Measurements from ENCODE around the gene NRBP1. TPM values are rescaled to one million over a fixed set of nuclear protein-coding genes. Genes with fewer than 3 reads are reported as not detected.

NRBP1 gene
- total RNA-seq, 1 experiment from 2014 or later, result 162 TPM

- Histone ChIP-seq H3K4me3 (ENCODE audit: insufficient read depth, low read depth, low read length) (peak within 1 kb of the TSS; percentile 59), H3K27me3 (ENCODE audit: control insufficient read depth, insufficient read depth, low read length) (no peaks in the 10 kb centered on the region), H3K36me3 (replicated peaks; ENCODE audit: control insufficient read depth, insufficient read depth, low read length) (peaks cover 23% of the 10 kb centered on the region)
- peak; percentile 100 for DNase-seq
Measured at GRCh38 chr2:27441958-27442919, 13.8 kb downstream of the NRBP1 start, which contains the start of gene KRTCAP3. TSS of gene KRTCAP3 (plus strand) at chr2:27442381. CDS start at chr2:27442413, 32 bp downstream.

GRCh38 chr2:27442920-27443282, 14.5 kb downstream of the NRBP1 start:
- Histone ChIP-seq H3K36me3 (replicated peaks; ENCODE audit: control insufficient read depth, insufficient read depth, low read length) (peaks cover 23% of the 10 kb centered on the region), H3K4me3 (ENCODE audit: insufficient read depth, low read depth, low read length) (peak overlapping the region; percentile 59), H3K27me3 (ENCODE audit: control insufficient read depth, insufficient read depth, low read length) (no peaks in the 10 kb centered on the region)
- no peak for DNase-seq

- DNase-seq, result no peak
- Histone ChIP-seq H3K36me3 (replicated peaks; ENCODE audit: control insufficient read depth, insufficient read depth, low read length) (peaks cover 15% of the 10 kb centered on the region), H3K4me3 (ENCODE audit: insufficient read depth, low read depth, low read length) (no peak overlapping the region), H3K27me3 (ENCODE audit: control insufficient read depth, insufficient read depth, low read length) (no peaks in the 10 kb centered on the region)
Measured at GRCh38 chr2:27445155-27445554, 16.7 kb downstream of the NRBP1 start.

GRCh38 chr2:27445615-27446014, 17.2 kb downstream of the NRBP1 start:
- H3K4me3 ChIP-seq (ENCODE audit: insufficient read depth, low read depth, low read length), result no peak overlapping the region
- no peak for DNase-seq

GRCh38 chr2:27446057-27446456, 17.6 kb downstream of the NRBP1 start:
- Histone ChIP-seq H3K27me3 (ENCODE audit: control insufficient read depth, insufficient read depth, low read length) (no peaks in the 10 kb centered on the region), H3K4me3 (ENCODE audit: insufficient read depth, low read depth, low read length) (no peak overlapping the region), H3K36me3 (replicated peaks; ENCODE audit: control insufficient read depth, insufficient read depth, low read length) (peaks cover 6% of the 10 kb centered on the region)
- no peak for DNase-seq

More at GRCh38 chr2:27445615-27446014, 17.2 kb downstream of the NRBP1 start:
- H3K36me3 ChIP-seq (replicated peaks; ENCODE audit: control insufficient read depth, insufficient read depth, low read length), result peaks cover 10% of the 10 kb centered on the region
- no peaks in the 10 kb centered on the region for H3K27me3 ChIP-seq (ENCODE audit: control insufficient read depth, insufficient read depth, low read length)

- no peaks in the 10 kb centered on the region for H3K27me3 ChIP-seq (ENCODE audit: control insufficient read depth, insufficient read depth, low read length)
- H3K36me3 ChIP-seq (replicated peaks; ENCODE audit: control insufficient read depth, insufficient read depth, low read length), result peaks cover 2% of the 10 kb centered on the region
- H3K4me3 ChIP-seq (ENCODE audit: insufficient read depth, low read depth, low read length), result no peak overlapping the region
- DNase-seq, result no peak
Measured at GRCh38 chr2:27448381-27448780, 19.9 kb downstream of the NRBP1 start.

GRCh38 chr2:27451095-27451494, 22.7 kb downstream of the NRBP1 start:
- peaks cover 1% of the 10 kb centered on the region; the same call in 1 of the 2 replicates for H3K36me3 ChIP-seq (replicated peaks; ENCODE audit: control insufficient read depth, insufficient read depth, low read length)
- DNase-seq, result no peak
- H3K27me3 ChIP-seq (ENCODE audit: control insufficient read depth, insufficient read depth, low read length), result no peaks in the 10 kb centered on the region
- H3K4me3 ChIP-seq (ENCODE audit: insufficient read depth, low read depth, low read length), result no peak overlapping the region

GRCh38 chr2:27453968-27454367, 25.5 kb downstream of the NRBP1 start:
- no peaks in the 10 kb centered on the region for H3K27me3 ChIP-seq (ENCODE audit: control insufficient read depth, insufficient read depth, low read length)
- DNase-seq, result no peak
- H3K4me3 ChIP-seq (ENCODE audit: insufficient read depth, low read depth, low read length), result no peak overlapping the region
- peaks cover 4% of the 10 kb centered on the region for H3K36me3 ChIP-seq (replicated peaks; ENCODE audit: control insufficient read depth, insufficient read depth, low read length)

GRCh38 chr2:27461118-27461517, 32.7 kb downstream of the NRBP1 start:
- Histone ChIP-seq H3K27me3 (ENCODE audit: control insufficient read depth, insufficient read depth, low read length) (no peaks in the 10 kb centered on the region), H3K4me3 (ENCODE audit: insufficient read depth, low read depth, low read length) (no peak overlapping the region), H3K36me3 (replicated peaks; ENCODE audit: control insufficient read depth, insufficient read depth, low read length) (peaks cover 3% of the 10 kb centered on the region)
- DNase-seq, result no peak

- H3K36me3 ChIP-seq (replicated peaks; ENCODE audit: control insufficient read depth, insufficient read depth, low read length), result no peaks in the 10 kb centered on the region
- no peak for DNase-seq
Measured at GRCh38 chr2:27464443-27464842, 36.0 kb downstream of the NRBP1 start.

GRCh38 chr2:27471961-27472360, 43.5 kb downstream of the NRBP1 start:
- no peaks in the 10 kb centered on the region for H3K27me3 ChIP-seq (ENCODE audit: control insufficient read depth, insufficient read depth, low read length)
- H3K36me3 ChIP-seq (replicated peaks; ENCODE audit: control insufficient read depth, insufficient read depth, low read length), result peaks cover 1% of the 10 kb centered on the region; the same call in 1 of the 2 replicates
- DNase-seq, result no peak
- no peak overlapping the region for H3K4me3 ChIP-seq (ENCODE audit: insufficient read depth, low read depth, low read length)

More at GRCh38 chr2:27464443-27464842, 36.0 kb downstream of the NRBP1 start:
- H3K27me3 ChIP-seq (ENCODE audit: control insufficient read depth, insufficient read depth, low read length), result no peaks in the 10 kb centered on the region
- H3K4me3 ChIP-seq (ENCODE audit: insufficient read depth, low read depth, low read length), result no peak overlapping the region

GRCh38 chr2:27485496-27485895, 57.1 kb downstream of the NRBP1 start:
- H3K4me3 ChIP-seq (ENCODE audit: insufficient read depth, low read depth, low read length), result no peak overlapping the region

GRCh38 chr2:27489118-27489497, 60.7 kb downstream of the NRBP1 start:
- Histone ChIP-seq H3K27me3 (ENCODE audit: control insufficient read depth, insufficient read depth, low read length) (peaks cover 14% of the 10 kb centered on the region), H3K4me3 (ENCODE audit: insufficient read depth, low read depth, low read length) (peak overlapping the region; percentile 55), H3K36me3 (replicated peaks; ENCODE audit: control insufficient read depth, insufficient read depth, low read length) (no peaks in the 10 kb centered on the region)
- peak; percentile 33 for DNase-seq

More at GRCh38 chr2:27485496-27485895, 57.1 kb downstream of the NRBP1 start:
- Histone ChIP-seq H3K27me3 (ENCODE audit: control insufficient read depth, insufficient read depth, low read length) (no peaks in the 10 kb centered on the region), H3K36me3 (replicated peaks; ENCODE audit: control insufficient read depth, insufficient read depth, low read length) (no peaks in the 10 kb centered on the region; the same call in 1 of the 2 replicates)
- no peak for DNase-seq

- Histone ChIP-seq H3K4me3 (ENCODE audit: insufficient read depth, low read depth, low read length) (peak within 1 kb of the TSS; percentile 55), H3K27me3 (ENCODE audit: control insufficient read depth, insufficient read depth, low read length) (peaks cover 20% of the 10 kb centered on the region), H3K36me3 (replicated peaks; ENCODE audit: control insufficient read depth, insufficient read depth, low read length) (no peaks in the 10 kb centered on the region)
- DNase-seq, result peak; percentile 97
Measured at GRCh38 chr2:27489498-27490397, 61.3 kb downstream of the NRBP1 start, which contains the start of gene IFT172. TSS of gene IFT172 (minus strand) at chr2:27489743. CDS start at chr2:27489653, 90 bp downstream.

Measured in H7 (cell line).